Measurements from ENCODE around the gene ERN2. TPM values are rescaled to one million over a fixed set of nuclear protein-coding genes. Genes with fewer than 3 reads are reported as not detected.

The ERN2 gene
- total RNA-seq, 1 experiment from 2014 or later, result 0.47 TPM

DNA sequence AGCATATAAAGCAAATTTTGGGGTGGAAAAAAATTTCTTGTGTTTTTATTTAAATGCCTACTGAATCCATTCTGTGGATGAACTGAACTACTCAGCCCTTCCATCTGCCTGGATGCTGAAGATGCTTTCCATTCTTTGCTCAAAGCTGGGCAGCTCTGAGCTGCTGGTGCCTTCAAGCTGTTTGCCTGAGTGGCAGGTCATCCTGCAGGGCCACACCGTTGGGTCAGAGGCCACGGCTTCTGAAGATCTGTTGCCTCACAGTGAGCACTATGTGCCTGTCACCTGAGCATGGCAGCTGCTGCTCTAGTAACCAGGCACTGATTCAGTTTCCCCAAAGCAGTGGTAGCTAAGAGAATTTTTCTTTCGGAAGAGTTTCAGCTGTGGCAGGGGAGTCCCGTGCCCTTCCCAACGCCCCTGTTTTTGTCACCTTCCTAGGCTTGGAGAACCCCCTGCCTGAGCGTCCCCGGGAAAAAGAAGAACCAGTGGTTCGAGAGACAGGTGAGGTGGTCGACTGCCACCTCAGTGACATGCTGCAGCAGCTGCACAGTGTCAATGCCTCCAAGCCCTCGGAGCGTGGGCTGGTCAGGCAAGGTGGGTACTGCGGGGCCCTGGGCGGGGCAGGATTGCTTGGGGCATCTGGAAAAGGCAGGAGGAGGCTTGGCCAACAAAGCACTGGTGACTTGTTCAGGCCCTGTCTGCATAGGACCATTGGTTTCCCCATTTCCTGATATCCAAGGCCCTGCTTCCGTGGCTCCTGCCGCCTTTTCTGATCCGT, 25.8 kb downstream of the ERN2 start:
- Histone ChIP-seq H3K27ac (ENCODE audit: low read depth, low read length) (no peak overlapping the region), H3K36me3 (ENCODE audit: control insufficient read depth in 1 of 2, insufficient read depth in 2 of 2, low read length in 2 of 2) (peaks cover 64 to 77% of the 10 kb centered on the region in 2 experiments), H3K9ac (ENCODE audit: low read length) (no peak overlapping the region), H3K79me2 (ENCODE audit: insufficient read depth, low read length) (peaks cover 51% of the 10 kb centered on the region), H2AFZ (ENCODE audit: low read depth, low read length, poor library complexity, severe bottlenecking) (no peak overlapping the region), H3K4me3 (replicated peaks in 1 of 2; ENCODE audit: low read depth in 1 of 2, low read length in 2 of 2) (no peak overlapping the region), H3K9me2 (ENCODE audit: insufficient read depth) (no peaks in the 10 kb centered on the region), H4K20me1 (ENCODE audit: insufficient read depth) (no peaks in the 10 kb centered on the region), H3K27me3 (ENCODE audit: insufficient read depth, low read length) (no peaks in the 10 kb centered on the region), H3K4me2 (ENCODE audit: low read length) (no peak overlapping the region), H3K4me1 (ENCODE audit: control insufficient read depth in 1 of 2, insufficient read depth in 2 of 2, low read length in 2 of 2) (peaks cover 0 to 5% of the 10 kb centered on the region in 2 experiments; a peak in 1 of 4 replicates), H3K9me3 (ENCODE audit: control insufficient read depth in 1 of 2, insufficient read depth in 1 of 2, low read depth in 1 of 2, low read length in 2 of 2) (no peaks in the 10 kb centered on the region)
- POLR2A ChIA-PET, result no interaction called here
- CTCF ChIA-PET, result no interaction called here
- RAD21 ChIA-PET (ENCODE audit: low non-redundant PET in 1 of 2, low total read pairs in 2 of 2, uncharacterized antibody in 2 of 2, unreplicated experiment in 2 of 2), result no interaction called here
- DNase-seq (ENCODE audit: low read depth, low spot score), result no peak
- intact Hi-C loops (cut with micrococcal nuclease), result no loop called here
- TF ChIP-seq SIN3A (IDR thresholded peaks at IDR 0.05; ENCODE audit: low read depth), result no peak
- TF ChIP-seq POLR2A (IDR thresholded peaks at IDR 0.05; ENCODE audit: borderline replicate concordance, extremely low read depth, insufficient read depth, insufficient read length), result no peak
- no peak for TF ChIP-seq TCF7L2 (IDR thresholded peaks at IDR 0.05; ENCODE audit: borderline replicate concordance, extremely low read depth, insufficient read depth, insufficient read length)
- TF ChIP-seq ELF1 (IDR thresholded peaks at IDR 0.05; ENCODE audit: borderline replicate concordance, low read depth), result no peak
- TF ChIP-seq, protein P1, sequence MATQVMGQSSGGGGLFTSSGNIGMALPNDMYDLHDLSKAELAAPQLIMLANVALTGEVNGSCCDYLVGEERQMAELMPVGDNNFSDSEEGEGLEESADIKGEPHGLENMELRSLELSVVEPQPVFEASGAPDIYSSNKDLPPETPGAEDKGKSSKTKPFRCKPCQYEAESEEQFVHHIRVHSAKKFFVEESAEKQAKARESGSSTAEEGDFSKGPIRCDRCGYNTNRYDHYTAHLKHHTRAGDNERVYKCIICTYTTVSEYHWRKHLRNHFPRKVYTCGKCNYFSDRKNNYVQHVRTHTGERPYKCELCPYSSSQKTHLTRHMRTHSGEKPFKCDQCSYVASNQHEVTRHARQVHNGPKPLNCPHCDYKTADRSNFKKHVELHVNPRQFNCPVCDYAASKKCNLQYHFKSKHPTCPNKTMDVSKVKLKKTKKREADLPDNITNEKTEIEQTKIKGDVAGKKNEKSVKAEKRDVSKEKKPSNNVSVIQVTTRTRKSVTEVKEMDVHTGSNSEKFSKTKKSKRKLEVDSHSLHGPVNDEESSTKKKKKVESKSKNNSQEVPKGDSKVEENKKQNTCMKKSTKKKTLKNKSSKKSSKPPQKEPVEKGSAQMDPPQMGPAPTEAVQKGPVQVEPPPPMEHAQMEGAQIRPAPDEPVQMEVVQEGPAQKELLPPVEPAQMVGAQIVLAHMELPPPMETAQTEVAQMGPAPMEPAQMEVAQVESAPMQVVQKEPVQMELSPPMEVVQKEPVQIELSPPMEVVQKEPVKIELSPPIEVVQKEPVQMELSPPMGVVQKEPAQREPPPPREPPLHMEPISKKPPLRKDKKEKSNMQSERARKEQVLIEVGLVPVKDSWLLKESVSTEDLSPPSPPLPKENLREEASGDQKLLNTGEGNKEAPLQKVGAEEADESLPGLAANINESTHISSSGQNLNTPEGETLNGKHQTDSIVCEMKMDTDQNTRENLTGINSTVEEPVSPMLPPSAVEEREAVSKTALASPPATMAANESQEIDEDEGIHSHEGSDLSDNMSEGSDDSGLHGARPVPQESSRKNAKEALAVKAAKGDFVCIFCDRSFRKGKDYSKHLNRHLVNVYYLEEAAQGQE (IDR thresholded peaks at IDR 0.05; ENCODE audit: low read depth), result no peak
- TF ChIP-seq CBX3 (IDR thresholded peaks at IDR 0.05; ENCODE audit: low read depth), result no peak
- TF ChIP-seq RAD21 (IDR thresholded peaks at IDR 0.05; ENCODE audit: low read depth), result no peak
- TF ChIP-seq ZNF274 (IDR thresholded peaks at IDR 0.05; ENCODE audit: low read depth, low read length), result no peak
- TF ChIP-seq, protein P2, sequence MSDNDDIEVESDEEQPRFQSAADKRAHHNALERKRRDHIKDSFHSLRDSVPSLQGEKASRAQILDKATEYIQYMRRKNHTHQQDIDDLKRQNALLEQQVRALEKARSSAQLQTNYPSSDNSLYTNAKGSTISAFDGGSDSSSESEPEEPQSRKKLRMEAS (IDR thresholded peaks at IDR 0.05), result no peak
- no peak for TF ChIP-seq JUND (IDR thresholded peaks at IDR 0.05)
- TF ChIP-seq, protein P3, sequence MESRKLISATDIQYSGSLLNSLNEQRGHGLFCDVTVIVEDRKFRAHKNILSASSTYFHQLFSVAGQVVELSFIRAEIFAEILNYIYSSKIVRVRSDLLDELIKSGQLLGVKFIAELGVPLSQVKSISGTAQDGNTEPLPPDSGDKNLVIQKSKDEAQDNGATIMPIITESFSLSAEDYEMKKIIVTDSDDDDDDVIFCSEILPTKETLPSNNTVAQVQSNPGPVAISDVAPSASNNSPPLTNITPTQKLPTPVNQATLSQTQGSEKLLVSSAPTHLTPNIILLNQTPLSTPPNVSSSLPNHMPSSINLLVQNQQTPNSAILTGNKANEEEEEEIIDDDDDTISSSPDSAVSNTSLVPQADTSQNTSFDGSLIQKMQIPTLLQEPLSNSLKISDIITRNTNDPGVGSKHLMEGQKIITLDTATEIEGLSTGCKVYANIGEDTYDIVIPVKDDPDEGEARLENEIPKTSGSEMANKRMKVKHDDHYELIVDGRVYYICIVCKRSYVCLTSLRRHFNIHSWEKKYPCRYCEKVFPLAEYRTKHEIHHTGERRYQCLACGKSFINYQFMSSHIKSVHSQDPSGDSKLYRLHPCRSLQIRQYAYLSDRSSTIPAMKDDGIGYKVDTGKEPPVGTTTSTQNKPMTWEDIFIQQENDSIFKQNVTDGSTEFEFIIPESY (IDR thresholded peaks at IDR 0.05; ENCODE audit: extremely low read depth, insufficient replicate concordance, low read length), result no peak
- TF ChIP-seq FOSL1 (IDR thresholded peaks at IDR 0.05; ENCODE audit: low read depth), result no peak
- TF ChIP-seq YY1 (IDR thresholded peaks at IDR 0.05; ENCODE audit: extremely low read depth, insufficient replicate concordance, low read depth, low read length), result no peak
- TF ChIP-seq, protein P4, sequence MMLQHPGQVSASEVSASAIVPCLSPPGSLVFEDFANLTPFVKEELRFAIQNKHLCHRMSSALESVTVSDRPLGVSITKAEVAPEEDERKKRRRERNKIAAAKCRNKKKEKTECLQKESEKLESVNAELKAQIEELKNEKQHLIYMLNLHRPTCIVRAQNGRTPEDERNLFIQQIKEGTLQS (IDR thresholded peaks at IDR 0.05), result no peak
- TF ChIP-seq EZH2phosphoT487 (IDR thresholded peaks at IDR 0.05; ENCODE audit: borderline replicate concordance), result no peak
- no peak for TF ChIP-seq EGR1 (IDR thresholded peaks at IDR 0.05; ENCODE audit: low read depth)
- TF ChIP-seq POLR2AphosphoS5 (IDR thresholded peaks at IDR 0.05; ENCODE audit: low read depth, low read length), result no peak
- no peak for TF ChIP-seq ZFX (IDR thresholded peaks at IDR 0.05)
- TF ChIP-seq EZH2 (IDR thresholded peaks at IDR 0.05), result no peak
- no TSS peak for BruUV-seq (replicated peaks)
- ATAC-seq, result no peak
